Muscle layer of colon (tissue), 2 donors: ENCODE data around the gene ANGPT4.

Experiments used
- H3K27ac ChIP-seq: one replicate; pipeline ENCODE4 v1.7.0; 2013; ENCODE audit warnings: low read depth, mild to moderate bottlenecking, low read length, moderate library complexity
- H3K27me3 ChIP-seq, 2 donors: one replicate each; pipeline ENCODE4 v1.7.0; 2013; ENCODE audit warnings: low read length in 2 of 2, mild to moderate bottlenecking in 2 of 2; ENCODE audit not compliant: insufficient read depth in 2 of 2, control insufficient read depth in 1 of 2
- H3K36me3 ChIP-seq: one replicate; pipeline ENCODE4 v1.7.0; 2013; ENCODE audit warnings: mild to moderate bottlenecking, low read length; ENCODE audit not compliant: insufficient read depth
- H3K4me1 ChIP-seq: one replicate; pipeline ENCODE4 v1.7.0; 2013; ENCODE audit warnings: mild to moderate bottlenecking, low read length; ENCODE audit not compliant: insufficient read depth
- H3K4me3 ChIP-seq, 2 donors: one replicate each; pipeline ENCODE4 v1.7.0; 2013; ENCODE audit warnings: low read length in 2 of 2, low read depth in 1 of 2, mild to moderate bottlenecking in 1 of 2, moderate library complexity in 1 of 2
- H3K9ac ChIP-seq: one replicate; pipeline ENCODE4 v1.7.0; 2013; ENCODE audit warnings: low read length
- H3K9me3 ChIP-seq: one replicate; pipeline ENCODE4 v1.7.0; 2013; ENCODE audit warnings: mild to moderate bottlenecking, low read length
- donor health status: abdominal sarcoma.
- donor health status: Adenocarcinoma of cecum.

Gene ANGPT4

GRCh38 chr20:826695-827323, 89.3 kb downstream of the ANGPT4 start:
- Histone ChIP-seq H3K36me3 (no peaks in the 10 kb centered on the region), H3K4me3 (no peak overlapping the region), H3K4me1 (no peaks in the 10 kb centered on the region), H3K9ac (no peak overlapping the region), H3K27me3 (no peaks in the 10 kb centered on the region), H3K27ac (no peak overlapping the region), H3K9me3 (no peaks in the 10 kb centered on the region)

GRCh38 chr20:825710-826421, 90.3 kb downstream of the ANGPT4 start:
- Histone ChIP-seq H3K27ac (no peak overlapping the region), H3K4me1 (no peaks in the 10 kb centered on the region), H3K27me3 (no peaks in the 10 kb centered on the region), H3K9me3 (no peaks in the 10 kb centered on the region), H3K4me3 (no peak overlapping the region), H3K9ac (no peak overlapping the region), H3K36me3 (no peaks in the 10 kb centered on the region)

- no peaks in the 10 kb centered on the region for H3K9me3 ChIP-seq
- no peaks in the 10 kb centered on the region for H3K36me3 ChIP-seq
- H3K9ac ChIP-seq: no peak overlapping the region
- H3K27ac ChIP-seq: no peak overlapping the region
- no peaks in the 10 kb centered on the region for H3K27me3 ChIP-seq
- H3K4me3 ChIP-seq: no peak overlapping the region
- H3K4me1 ChIP-seq: no peaks in the 10 kb centered on the region
These were observed 91.2 kb downstream of the ANGPT4 start for GRCh38 chr20:824916-825315.

- H3K9ac ChIP-seq: no peak overlapping the region
- no peaks in the 10 kb centered on the region for H3K4me1 ChIP-seq
These were observed 91.6 kb downstream of the ANGPT4 start for GRCh38 chr20:824490-824889.

GRCh38 chr20:823574-823902, 92.6 kb downstream of the ANGPT4 start:
- no peak overlapping the region for H3K27ac ChIP-seq
- H3K36me3 ChIP-seq: no peaks in the 10 kb centered on the region
- H3K4me3 ChIP-seq: no peak overlapping the region
- no peaks in the 10 kb centered on the region for H3K27me3 ChIP-seq
- no peak overlapping the region for H3K9ac ChIP-seq
- H3K9me3 ChIP-seq: no peaks in the 10 kb centered on the region
- H3K4me1 ChIP-seq: no peaks in the 10 kb centered on the region

More at GRCh38 chr20:824490-824889, 91.6 kb downstream of the ANGPT4 start:
- no peak overlapping the region for H3K27ac ChIP-seq
- no peaks in the 10 kb centered on the region for H3K27me3 ChIP-seq
- no peaks in the 10 kb centered on the region for H3K9me3 ChIP-seq
- no peaks in the 10 kb centered on the region for H3K36me3 ChIP-seq
- H3K4me3 ChIP-seq: no peak overlapping the region

- Histone ChIP-seq H3K27me3 (no peaks in the 10 kb centered on the region), H3K4me1 (no peaks in the 10 kb centered on the region), H3K4me3 (no peak overlapping the region), H3K36me3 (no peaks in the 10 kb centered on the region), H3K27ac (no peak overlapping the region), H3K9me3 (no peaks in the 10 kb centered on the region), H3K9ac (no peak overlapping the region)
These were observed 93.2 kb downstream of the ANGPT4 start for GRCh38 chr20:822651-823573.

GRCh38 chr20:821731-822065, 94.4 kb downstream of the ANGPT4 start:
- Histone ChIP-seq H3K4me3 (no peak overlapping the region), H3K27ac (no peak overlapping the region), H3K9me3 (no peaks in the 10 kb centered on the region), H3K27me3 (no peaks in the 10 kb centered on the region), H3K36me3 (no peaks in the 10 kb centered on the region), H3K9ac (no peak overlapping the region), H3K4me1 (no peaks in the 10 kb centered on the region)

- Histone ChIP-seq H3K36me3 (no peaks in the 10 kb centered on the region), H3K4me3 (no peak overlapping the region), H3K4me1 (no peaks in the 10 kb centered on the region), H3K9ac (no peak overlapping the region), H3K27ac (no peak overlapping the region), H3K27me3 (no peaks in the 10 kb centered on the region), H3K9me3 (no peaks in the 10 kb centered on the region)
These were observed 94.9 kb downstream of the ANGPT4 start for GRCh38 chr20:821046-821730.

- Histone ChIP-seq H3K9ac (no peak overlapping the region), H3K27ac (no peak overlapping the region), H3K4me1 (no peaks in the 10 kb centered on the region), H3K27me3 (no peaks in the 10 kb centered on the region), H3K36me3 (no peaks in the 10 kb centered on the region), H3K9me3 (no peaks in the 10 kb centered on the region), H3K4me3 (no peak overlapping the region)
These were observed 95.7 kb downstream of the ANGPT4 start for GRCh38 chr20:820323-820953.
